GM19438 (cell line): ENCODE results near the gene PPM1E.

Source experiments
- ATAC-seq: cut with Tn5 transposase; IDR thresholded peaks from one replicate; pipeline ENCODE4 v1.9.1; 2021; ENCODE audit warnings: low read depth; ENCODE audit not compliant: unreplicated experiment

PPM1E gene

GRCh38 chr17:59027750-59028149, 272.1 kb downstream of the PPM1E start:
- ATAC-seq = no peak

GRCh38 chr17:59028328-59028727, 272.7 kb downstream of the PPM1E start:
- ATAC-seq = no peak

- no peak for ATAC-seq
Observed at GRCh38 chr17:59030811-59031210, 275.2 kb downstream of the PPM1E start.
